HG03457 (cell line): ENCODE data around the gene LIMS1.
A peak's percentile ranks its signal among the peaks of the same experiment; 100 is the strongest.
"Not testable (repeated sequence)": the region's sequence is repeated elsewhere in the genome, so short reads cannot be mapped to it uniquely, and the experiment has no call there.

Experiments used
- ATAC-seq: cut with Tn5 transposase; IDR thresholded peaks from one replicate; pipeline ENCODE4 v1.9.1; 2021; ENCODE audit warnings: moderate number of reproducible peaks; ENCODE audit not compliant: unreplicated experiment

The LIMS1 gene

DNA sequence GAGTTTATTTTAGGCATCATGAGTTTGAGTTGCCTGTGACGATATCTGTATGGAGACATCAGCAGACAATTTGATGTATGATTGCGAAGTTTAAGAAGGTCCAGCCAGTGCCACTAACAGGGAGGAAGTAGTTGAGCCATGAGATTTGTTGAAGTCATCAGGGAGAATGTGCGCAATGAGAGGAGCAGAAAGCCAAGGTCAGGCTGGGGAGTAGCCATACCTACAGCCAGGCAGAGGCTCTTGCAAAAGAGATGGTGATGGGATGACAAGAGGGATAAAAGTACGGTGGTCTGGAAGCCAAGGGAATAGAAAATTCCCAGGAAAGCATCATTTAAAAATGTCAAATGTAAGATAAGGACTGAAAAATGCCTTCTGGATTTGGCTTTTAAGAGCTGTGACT is 51.2 kb downstream of the LIMS1 start:
- no peak for ATAC-seq

DNA sequence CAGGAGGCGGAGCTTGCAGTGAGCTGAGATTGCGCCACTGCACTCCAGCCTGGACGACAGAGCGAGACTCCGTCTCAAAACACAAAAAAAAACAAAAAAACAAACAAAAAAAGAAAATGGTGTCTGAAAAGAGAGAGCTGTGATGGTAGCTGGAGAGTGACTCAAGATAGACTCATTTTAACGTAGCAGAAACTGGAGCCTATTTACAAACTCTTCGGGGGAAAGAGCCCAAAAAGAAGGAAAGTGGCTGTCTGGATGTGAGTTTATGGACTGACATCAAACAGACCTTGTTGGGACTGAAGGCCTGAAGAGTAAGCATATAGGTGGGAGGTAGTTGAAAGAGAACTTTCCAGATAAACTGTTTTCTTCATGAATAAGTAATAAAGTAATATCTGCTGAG is 51.8 kb downstream of the LIMS1 start:
- no peak for ATAC-seq

DNA sequence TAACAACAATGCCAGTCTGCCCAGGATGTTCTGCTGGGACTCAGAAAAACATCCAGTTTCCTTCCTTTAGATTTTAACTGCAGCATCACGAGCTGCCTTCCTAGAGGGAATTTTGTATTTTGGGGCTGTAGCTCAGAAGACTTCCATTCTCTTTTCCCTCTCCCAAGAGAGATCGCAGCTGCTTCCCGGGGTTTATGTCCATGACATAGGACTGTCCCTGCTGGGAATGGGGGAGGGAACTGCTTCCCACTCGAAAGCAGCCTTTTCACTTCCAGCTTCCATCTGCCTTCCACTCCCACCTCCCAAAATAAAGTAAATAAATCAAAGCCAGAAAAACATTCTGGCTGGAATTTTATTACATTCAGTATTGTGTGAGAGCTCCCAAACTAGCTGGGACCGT is 52.4 kb downstream of the LIMS1 start:
- ATAC-seq: no peak

DNA sequence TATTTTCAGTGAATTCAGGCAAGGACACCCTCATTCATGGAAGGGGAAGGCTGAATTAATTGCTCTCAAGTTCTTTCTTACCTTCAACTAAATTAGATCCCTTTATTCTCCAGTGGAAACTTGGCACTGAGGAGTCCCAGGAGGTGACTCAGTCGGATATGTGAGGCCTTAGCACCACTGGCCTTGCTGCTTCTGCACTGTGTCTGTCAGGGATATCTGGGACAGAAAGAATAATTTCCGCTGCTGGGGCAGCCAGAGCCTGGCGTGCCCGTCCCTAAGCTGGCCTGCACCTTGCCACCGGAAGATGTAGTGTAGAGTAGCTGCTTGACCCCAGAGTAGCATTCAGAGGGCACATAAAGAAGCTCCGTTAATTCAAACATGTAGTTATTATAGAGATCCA is 53.4 kb downstream of the LIMS1 start:
- ATAC-seq: no peak

DNA sequence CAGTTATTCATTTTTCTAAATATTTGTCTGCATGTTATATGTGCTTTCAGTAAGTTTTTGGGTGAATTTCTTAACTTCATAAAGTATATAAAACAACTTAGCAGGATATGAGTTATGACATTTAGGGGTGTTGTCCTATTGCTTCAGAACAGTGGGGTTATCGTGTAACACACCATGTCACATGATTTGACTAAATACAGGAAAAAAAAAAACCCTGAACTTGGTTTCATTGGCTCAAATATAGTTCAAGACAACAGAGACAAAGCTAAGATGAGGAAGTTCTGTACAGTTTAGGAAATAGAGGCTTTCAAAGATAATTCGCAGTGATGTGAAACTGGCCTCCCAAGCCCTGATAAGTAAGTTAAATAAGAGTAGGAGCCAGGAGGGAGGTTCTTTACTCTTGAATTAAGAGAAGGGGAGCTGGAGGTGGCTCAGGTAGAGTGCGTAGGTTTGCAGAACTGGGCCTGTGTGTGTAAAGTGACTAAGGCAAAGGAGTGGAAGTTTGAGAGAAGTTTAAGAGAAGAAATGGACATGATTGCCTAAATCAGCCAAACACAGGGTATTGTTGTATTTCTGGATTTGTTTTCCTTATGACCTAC is 53.9 kb downstream of the LIMS1 start:
- ATAC-seq: no peak

DNA sequence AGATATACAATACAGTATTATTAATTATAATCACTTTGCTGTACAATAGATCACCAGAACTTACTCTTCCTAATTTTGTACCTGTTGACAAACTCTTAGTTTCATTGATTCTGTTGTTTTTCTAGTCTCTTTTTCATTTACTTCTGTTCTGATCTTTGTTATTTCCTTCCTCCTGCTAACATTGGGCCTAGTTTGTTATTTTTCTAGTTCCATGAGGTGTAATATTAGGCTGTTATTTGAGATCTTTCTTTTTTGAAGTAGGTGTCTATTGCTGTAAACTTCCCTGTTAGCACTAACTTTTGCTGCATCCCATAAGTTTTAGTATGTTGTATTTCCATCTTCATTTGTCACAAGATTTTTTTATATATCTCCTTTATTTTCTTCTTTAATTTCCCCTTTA is 55.1 kb downstream of the LIMS1 start:
- no peak for ATAC-seq

DNA sequence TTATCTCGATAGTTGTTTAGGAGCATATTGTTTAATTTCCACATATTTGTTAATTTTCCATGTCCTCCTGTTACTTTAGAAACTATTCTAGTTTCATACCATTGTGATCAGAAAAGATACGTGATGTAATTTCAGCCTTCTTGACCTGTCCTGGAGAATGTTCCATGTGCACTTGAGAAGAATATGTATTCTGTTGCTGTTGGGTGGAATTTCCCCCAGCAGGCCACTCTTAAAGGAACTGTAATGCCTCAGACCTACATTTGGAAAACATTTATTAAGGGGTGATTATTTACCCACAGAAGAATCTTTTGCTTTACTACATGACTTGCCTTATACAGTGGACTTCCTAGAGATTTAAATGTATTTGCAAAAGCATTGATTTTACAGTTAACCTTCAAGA is 55.5 kb downstream of the LIMS1 start:
- ATAC-seq: no peak

DNA sequence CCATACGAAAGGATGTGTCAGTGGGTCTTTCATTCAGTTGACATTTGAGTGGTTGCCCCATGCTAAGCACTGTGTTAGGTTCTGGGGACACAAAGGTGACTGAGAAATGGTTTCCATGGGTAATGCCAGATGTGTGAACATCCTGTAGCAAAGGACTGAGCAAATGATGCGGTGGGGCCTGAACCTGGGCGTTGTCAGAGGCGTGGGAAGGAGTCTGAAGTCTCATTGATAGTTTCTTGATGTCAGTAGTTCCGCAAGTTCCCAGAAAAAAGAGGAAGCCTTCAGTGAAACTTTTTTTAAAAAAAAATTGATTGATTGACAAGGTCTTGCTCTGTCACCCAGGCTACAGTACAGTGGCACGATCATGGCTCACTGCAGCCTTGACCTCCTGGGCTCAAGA is 56.9 kb downstream of the LIMS1 start:
- peak; percentile 50 for ATAC-seq

DNA sequence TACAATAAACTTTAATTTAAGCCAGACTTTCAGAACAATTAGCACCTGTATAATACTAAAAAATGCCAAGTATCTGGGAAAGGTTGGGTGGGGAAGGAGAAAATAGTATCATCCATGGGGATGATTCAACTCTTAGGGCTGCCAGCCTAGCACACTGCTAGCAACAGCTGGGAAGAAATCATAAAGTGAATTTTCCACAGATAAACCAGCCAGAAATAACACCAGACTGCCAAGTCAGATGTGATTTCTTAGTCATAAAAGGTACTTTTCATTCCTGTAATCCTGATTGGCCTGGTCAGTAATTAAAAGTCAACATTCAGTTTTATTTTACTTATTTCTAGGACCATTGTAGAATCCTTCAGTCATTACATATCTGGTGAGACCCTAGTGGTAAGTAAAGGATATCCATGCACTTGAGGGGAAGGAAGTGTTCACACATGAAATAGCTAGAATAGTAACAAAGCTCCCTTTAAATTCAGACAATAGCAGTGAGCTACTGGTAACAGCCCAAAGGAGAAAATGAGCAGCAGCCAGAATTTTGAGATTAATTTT is 59.4 kb downstream of the LIMS1 start:
- no peak for ATAC-seq

DNA sequence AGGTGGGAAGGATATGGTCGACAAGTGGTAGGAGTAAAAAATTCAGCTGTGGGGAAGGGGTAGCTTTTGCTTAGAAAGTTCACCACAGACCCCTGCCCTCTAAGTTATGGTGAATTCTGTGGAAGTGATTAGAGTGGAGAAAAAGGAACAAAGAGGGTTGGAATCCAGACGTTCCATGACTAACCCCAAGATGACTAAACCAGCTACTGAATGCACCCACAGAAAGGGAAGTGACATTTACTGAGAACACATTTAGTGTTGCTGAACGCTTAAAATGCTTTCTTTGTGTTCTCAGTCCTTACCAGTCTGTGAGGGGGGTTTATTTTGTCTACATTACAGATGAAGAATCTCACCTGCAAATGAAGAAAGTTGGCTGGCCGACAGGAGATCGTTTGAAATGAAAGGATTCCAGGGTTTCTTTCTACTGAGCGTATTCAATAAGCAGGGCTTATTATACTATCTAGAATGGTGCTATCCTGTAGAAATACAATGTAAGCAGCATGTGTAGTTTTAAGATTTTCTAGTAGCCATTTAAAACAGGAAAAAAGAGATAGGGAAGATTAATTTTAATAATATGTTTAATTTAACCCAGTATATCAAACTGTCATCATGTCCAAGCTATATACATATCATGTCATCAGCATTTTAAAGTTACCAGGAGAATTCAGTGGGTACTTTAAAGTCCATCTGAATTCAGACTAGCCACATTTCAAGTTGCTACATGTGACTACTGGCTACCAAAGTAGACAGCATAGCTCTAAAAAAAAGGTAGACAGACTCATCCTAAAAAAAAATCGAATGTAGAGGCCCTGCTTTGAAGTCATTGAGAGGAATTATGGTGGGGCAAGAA is 60.1 kb downstream of the LIMS1 start:
- ATAC-seq: peak; percentile 85

DNA sequence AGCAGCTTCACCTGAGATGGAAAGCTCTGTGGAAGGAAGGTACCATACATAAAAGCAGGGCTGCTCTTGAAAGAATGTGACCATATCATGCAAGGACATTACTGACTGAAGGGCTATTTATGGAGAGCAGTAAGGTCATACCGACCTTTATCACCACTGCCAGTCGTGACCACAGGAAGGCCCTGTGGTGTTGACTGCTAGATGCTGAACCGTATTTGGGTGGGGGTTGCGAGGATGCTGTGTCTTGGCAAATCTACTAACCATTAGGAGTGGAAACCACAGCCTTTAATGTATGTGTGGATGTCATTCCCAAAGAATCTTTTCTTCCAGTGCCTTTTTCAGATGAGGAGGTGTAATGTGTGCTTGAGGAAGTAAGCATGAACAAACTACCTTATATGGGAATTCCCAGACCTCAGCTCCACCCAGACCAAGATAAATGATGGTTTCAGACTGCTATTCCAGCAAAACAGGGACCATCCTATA is 60.8 kb downstream of the LIMS1 start:
- peak; percentile 57 for ATAC-seq

DNA sequence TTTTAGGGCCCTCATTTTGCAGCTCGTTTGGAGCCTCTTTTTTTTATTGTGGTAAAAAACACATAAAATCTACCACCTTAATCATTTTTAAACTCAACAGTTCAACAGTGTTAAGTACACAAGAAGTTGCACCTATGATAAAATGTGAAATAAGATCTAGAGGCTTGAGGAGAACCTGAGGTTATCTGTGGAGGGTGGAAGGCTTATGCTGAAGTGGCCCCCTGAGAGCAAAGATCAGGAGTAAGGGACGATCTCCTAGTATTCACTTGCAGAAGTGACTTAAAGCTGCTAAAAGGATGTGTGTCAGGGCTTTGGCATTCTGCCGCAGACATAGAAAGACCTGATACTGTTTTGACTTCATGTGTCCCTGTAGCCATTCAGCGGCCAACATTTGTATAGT is 61.5 kb downstream of the LIMS1 start:
- not testable (repeated sequence) for ATAC-seq

DNA sequence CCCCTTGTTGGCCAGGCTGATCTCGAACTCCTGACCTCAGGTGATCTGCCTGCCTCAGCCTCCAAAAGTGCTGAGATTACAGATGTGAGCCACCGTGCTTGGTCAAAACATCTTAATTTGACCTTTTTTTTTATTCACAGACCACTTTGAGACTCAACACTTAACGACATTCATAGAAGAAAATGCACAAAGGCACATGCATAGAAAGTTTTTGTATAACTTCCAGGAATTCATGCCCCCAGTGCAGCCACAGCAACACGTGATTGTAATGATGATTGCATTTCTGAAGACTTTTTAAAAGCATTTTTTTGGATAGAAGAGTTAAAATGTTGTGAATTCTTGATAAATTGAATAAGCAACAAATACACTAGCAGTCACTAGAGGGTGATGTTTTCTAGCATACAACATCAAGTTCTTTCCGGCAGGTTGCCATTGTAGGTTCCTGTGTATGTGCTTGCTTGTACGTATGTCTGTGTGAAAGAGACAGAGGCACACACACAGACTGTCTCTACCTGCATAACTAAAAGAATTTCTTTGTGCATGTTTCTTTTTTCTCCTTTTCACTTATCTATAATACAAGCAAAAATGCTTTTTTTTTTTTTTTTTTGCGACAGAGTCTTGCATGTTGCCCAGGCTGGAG is 63.0 kb downstream of the LIMS1 start:
- not testable (repeated sequence) for ATAC-seq

DNA sequence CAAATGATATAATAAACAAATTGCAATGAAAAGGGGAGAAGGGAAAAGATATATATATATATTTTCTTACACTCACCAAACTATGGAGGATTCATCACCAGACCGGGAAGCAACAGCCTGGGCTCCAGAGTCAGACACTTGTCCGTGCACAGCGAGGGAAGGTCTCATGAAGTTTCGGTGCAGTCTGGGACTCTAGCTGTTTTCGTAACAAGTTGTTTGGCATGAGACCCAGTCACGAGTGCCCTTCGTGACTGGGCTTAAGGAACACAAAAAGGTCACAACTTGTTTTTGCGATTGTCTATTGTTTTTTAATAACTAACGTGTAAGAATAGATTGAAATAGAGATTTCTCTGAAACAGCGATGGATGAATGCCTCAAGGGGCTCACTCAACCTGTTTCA is 66.9 kb downstream of the LIMS1 start:
- ATAC-seq: not testable (repeated sequence)

DNA sequence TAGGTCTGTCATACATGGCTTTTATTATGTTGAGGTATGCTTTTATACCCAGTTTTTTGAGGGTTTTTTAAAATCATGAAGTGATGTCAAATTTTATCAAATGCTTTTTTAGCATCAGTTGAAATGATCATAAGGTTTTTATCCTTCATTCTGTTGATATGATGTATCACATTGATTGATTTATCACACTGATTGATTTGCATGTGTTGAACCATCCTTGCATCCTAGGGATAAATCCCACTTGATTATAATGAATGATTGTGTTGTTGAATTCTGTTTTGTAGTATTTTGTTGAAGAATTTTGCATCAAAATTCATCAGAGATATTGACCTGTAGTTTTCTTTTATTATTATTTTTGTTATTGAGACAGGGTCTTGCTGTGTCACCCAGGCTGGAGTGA is 68.2 kb downstream of the LIMS1 start:
- ATAC-seq: no peak

DNA sequence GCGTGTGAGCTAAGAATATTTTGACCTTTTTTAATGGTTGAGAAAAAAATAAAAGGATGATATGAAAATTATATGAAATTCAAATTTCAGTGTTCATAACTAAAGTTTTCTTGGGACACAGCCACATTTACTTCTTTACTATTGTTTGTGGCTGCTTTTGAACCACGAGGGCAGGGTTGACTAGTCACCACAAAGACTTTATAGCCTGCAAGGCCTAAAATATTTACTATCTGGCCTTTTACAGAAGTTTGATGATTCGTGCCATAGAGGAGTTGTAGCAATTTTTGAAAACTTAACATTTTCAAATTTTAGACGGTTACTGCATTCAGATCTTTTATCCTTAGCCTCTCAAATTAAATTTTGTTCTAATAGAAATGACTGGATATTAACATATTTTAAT is 69.9 kb downstream of the LIMS1 start:
- no peak for ATAC-seq

DNA sequence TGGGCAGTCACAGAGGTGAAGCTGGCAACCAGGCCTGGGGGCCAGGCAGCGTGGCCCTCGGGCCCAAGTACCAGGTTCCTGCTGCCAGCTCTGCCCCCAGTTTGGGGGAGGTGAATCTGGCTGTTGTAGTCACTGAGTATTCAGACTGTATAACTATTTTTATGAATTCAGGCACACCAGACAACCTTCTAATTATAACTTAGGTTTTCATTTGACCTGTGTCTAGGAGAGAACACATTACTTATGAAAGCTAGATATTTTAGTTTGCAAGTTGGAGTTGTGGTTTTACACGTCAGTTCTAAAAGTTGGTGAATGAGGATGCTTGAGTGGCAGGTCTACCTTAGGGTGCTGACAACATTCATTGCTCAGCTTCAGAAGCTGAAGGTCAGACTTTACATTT is 71.7 kb downstream of the LIMS1 start:
- ATAC-seq: peak; percentile 43

DNA sequence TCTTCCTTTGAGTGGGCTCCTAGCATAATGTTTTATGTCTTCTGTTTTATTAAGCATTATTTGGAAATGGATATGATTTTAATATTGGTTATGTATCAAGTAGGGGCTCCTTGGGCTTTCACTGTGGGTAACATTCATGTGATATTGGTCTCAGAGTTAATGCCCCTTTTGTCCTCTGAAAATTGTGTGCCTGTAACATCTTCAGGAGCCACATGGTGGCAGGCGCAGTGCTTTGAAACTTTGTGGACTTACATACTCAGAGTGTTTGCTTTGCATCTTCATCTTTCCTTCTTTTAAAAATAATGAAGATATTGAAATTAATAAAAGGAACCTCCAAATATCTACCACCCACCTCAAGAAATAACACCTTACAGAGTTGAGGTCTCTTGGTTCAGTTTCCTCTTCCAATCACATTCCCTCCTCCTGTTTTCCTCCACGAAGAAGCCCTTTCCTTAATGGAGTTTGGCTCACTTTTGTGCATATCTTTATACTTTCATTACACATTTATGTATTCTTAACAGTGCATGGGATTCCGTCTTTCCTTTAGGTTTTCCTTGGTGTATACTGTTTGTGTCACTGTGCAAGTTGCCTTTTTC is 73.5 kb downstream of the LIMS1 start:
- no peak for ATAC-seq

DNA sequence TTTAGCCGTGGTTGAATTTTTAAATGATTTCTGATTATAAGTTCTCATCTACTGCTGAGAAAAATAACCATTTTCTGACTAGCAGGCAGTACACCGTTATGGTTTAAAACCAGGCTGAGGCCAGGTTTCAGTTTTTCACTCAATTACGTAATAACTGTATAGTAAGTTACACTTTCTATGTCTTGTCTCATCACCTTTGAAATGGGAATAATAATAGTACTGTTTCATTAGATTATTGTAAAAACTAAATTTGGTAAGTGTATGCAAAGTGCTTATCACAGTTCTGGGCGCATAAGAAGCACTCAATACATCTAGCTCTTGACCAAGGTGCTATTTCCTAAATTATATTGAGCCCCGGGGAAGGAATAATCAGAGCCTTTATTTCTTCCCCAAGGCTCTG is 76.8 kb downstream of the LIMS1 start:
- no peak for ATAC-seq

DNA sequence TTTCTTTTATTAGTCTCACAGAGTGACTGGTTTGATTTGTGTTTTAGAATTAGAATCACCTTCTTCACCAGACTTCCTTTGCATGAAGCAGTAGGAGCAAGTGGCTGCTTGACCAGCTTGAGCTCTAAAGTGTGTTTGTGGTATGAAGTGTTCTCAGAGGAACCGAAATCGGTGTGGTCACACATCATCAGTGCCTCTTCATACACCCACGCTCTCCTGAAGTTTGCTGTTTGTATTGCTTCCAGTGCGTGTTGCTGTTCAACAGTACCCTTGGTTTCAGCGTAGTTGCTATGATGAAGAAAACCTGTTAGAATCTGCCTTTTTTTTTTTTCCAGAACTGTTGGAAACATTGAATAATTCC is 77.9 kb downstream of the LIMS1 start:
- ATAC-seq: peak; percentile 66

DNA sequence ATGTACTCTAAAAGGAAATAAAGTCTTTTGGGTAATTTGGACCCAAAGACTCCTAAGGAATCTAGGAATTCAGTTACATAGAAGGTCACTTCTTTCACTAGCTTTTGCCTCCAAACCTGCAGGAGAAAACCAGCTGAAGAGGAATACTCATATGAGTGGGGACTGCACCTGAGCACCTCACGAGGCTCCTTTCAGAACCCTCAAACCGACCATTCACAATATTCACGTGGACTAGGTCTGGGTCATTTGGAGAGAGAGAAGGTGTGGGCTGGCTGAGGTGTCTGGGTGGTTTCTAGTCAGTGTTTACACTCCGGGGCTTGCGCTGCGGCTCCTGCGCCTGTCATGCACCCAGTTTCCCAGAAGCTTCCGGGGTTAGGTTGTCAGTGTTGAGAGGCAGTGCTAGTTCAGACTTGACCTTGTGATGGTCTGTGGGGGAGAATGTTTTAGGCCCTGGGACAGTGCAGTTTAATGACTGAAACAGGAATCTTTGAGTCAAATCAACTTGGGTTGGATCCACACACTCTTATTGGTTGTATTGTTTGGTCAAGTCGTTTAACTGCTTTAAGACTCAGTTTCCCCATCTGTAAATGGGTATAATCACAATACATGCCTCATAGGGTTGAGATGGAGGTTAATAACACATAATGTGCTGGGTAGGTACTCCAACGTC is 78.4 kb downstream of the LIMS1 start:
- ATAC-seq: peak; percentile 73
